Measurements from ENCODE around the gene CST8.

Gene CST8

DNA sequence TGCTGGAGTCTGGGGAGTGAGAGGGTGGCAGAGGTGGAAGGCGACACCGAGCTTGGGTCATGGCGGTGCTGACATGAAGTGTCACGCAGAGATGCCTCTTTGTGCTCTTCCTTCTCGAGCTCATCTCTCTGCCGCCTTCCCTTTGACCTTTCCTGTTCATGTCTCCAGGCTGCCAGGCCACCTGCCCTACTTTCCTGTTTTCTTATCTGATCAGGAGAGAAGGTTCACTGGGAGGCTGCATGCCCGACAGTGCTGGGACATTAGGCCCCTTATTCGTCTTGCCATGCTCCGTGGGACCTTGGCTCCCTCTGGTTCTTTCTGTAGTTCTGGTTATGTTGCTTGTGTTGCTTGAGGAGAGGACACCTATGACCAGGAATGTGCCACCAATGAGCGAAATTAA, 33.2 kb downstream of the CST8 start:
- DNase-seq (ENCODE audit: low spot score), result no peak

DNA sequence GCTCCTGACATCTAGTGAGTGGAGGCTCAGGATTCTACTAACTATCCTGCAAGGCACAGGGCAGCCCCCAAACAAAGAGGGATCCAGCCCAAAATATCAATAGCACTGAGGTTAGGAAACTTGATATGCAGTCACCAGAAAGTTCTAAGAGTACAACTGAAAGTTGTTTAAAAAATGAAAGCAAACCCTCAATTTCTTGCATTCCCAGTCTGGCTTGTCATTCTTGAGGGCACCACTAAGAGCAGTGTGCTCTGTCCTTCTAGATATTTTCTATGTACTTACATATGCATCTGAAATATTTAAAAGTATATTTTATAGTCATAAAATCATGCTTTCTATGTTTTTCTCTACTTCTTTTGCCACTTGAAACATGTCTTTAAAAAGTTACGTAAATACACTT, 35.9 kb downstream of the CST8 start:
- DNase-seq (ENCODE audit: low spot score), result no peak

DNA sequence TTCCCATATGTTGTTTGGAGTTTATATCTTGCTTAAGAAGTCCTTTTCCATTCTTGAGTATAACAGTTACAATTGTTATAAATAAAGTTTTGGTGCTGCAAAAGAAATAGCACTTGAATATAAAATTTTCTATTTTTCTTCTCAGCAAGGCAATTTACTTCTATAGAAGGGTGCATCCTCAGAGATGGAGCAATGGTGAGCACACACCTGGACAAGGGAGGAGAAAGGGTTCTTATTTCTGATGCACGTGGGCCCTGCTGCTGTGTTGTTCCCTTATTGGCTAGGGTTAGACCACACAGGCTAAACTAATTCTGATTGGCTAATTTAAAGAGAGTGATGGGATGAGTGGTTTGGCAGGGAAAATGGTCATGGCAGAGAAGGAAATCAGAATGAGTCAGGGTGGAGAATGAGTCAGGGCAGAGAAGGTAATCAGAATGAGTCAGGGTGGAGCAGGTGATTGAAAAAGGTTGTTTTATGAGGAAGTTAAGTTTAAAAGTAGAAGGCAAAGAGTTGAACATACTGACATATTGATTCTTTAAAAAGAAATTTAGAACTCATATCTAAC, 38.0 kb downstream of the CST8 start:
- DNase-seq (ENCODE audit: low spot score), result no peak

DNA sequence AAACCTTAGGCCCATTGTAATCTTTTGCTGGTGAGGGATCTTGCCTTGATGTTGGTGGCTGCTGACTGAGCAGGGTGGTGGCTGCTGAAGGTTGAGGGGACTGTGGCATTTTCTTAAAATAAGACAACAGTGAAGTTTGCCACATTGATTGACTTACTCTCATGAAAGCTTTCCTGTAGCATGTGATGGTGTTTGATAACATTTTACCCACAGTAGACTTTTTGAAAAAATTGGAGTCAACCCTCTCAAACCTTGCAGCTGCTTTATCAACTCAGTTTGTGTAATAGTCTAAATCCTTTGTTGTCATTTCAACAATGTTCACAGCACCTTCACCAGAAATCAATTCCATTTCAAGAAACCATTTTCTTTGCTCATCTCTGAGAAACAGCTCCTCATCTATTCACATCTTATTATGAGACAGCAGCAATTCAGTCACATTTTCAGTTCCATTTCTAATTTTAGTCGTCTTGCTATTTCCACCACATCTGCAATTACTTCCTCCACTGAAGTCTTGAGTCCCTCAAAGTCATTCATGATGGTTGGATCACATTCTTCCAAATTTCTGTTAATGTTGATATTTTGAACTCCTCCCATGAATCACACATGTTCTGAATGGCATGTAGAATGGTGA, 40.1 kb downstream of the CST8 start:
- DNase-seq (ENCODE audit: low spot score), result no peak

DNA sequence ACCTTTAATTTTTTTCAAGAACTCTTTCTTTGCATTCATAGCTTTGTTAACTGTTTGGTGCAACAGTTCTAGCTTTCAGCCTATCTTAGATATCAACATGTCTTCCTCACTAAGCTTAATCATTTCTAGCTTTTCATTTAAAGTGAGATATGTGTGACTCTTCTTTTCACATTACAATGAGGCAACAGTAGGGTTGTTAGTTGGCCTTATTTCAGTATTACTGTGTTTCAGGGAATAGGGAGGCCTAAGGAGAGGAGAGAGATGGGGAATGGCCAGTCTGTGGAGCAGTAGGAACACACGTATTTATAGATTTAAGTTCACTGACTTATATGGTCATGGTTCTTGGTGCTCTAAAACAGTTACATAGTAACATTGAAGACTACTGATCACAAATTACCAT, 41.6 kb downstream of the CST8 start:
- no peak for DNase-seq (ENCODE audit: low spot score)

DNA sequence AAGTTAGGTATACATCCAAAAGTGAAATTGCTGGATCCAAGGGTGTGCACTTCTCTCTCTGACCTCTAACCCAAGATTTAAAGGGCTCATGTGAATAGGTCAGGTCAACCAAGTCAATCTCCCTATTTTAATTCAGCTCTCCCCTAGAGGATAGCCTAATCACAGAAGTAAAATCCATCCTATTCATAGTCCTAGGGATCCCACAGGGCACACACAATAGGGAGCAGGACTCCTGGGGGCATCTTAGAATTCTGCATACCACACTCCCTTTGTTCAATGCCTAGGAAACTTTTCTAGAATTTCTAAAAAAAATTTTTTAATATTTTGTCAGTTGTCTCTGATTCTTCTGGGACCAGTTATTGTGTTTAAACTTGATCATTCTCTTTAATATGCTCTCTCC, 42.2 kb downstream of the CST8 start:
- DNase-seq (ENCODE audit: low spot score), result no peak

DNA sequence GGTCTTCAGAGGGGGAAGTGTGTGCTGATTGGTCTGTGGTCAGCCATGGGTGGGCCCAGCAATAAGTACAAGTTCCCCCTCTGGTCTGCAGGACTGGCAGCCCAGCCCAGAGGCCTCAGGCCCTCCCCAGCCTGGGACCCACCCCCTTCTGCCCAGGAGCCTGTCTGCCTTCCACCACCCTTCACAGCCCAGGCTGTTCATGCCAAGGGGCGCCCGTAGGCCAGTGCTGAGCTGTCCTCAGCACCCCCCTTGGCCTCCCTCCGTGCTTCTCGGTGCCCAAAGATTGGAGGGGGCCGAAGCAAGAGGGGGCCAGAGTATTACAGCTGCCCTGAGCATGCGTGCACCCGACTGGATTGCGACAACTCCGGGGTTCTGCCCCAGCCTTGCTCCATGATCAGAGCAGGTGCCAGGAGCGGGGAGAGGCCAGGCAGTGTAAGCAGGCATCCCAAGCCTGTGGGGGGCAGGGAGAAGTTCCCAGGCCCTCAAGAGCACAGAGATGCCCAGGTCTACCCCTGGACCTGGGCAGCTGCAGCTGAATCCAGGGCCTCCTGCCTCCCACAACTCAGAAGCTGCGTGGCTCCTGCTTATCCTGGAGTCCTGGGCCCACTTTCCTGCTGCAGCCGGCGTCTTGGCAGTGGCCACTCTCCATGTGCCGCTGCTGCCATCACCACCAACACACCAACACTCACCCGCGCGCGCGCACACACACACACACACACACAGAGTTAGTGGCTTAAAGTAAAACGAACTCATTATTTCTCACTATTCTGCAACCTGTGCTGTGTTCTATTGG, 44.1 kb downstream of the CST8 start:
- no peak for DNase-seq (ENCODE audit: low spot score)

DNA sequence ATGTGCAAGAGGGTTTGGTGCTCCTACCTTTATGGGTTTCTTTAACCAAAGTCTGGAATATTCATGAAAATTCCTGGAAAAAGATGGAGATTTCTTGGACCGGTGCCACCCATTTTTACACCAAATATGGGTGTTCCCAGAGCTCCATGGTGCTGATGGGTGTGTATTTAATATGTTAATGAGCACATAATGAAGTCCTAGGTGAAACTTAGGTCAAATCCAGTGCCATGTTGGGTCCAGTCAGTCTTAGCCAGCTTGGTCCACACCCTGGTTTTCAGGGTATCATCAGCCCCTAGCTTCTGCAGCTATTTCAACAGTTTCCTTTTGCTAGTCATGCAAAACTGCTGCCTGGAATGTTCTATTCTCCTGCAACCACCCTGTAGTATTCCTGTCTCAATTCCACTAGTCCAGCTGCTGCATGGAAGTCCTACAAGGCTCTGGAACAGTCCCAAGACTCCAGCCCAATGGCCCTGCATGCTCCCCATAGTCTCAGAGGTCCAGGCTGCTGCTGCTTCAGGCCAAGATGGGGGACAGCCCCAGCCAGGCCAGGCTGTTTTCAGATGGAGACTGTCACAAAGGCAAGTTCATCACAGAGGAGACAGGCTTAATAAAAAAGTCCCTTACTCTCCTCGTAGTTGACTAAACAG, 45.5 kb downstream of the CST8 start:
- no peak for DNase-seq (ENCODE audit: low spot score)

DNA sequence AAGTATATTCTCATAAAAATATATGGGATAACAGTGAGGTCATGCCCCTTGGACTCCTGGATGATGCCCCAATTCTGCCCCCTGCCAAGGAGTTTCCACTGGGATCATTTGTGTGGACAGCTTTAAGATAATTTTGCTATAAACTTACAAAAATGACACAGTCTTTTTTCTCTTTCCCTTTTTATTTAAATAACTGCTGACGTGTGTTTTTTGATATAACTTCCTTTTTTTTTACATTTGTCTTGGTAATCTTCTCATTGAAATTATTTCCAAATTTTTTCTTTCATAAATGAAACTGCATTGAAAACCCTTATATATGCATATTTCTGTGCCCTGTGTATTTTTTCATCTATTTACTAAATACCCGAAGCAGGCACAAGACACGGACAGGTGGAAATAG, 46.1 kb downstream of the CST8 start:
- no peak for DNase-seq (ENCODE audit: low spot score)

DNA sequence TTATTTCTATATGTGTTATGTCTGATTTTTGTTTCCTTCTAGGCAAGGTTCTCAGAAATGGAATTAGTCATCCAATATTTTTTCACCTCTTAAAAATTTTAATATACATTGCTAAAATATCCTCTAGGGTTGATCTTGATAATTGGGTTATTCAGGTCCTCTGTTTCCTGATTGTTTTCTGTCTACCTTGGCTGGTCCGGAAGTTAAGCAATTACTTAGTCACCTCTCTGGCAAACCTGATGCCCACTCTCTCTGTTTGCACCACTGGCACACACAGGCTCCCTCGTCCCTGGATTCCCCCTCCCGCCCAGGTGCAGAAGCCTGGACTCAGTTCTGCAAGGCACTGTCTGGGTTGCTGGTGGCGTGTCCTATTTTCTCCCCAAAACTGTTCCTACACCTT, 49.7 kb downstream of the CST8 start:
- DNase-seq (ENCODE audit: low spot score), result no peak

DNA sequence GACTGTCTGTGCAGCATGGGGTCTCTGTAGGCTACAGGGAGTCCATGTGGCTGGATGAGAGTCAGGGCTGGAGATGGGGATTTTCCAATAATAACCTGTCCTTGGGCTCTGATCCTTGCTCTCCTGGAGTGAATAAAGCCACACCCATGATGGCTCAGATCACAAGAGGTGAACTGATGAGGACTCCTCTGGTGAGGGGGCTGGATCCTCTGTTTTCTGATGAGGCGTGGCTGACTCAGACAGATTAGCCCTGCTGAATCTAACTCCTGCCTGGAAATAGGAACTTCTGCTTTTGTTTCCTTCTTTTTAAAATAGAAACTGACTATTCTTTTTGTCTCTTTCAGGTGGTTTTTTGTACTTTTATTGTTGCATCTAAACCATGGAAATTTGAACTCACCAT, 50.4 kb downstream of the CST8 start:
- DNase-seq (ENCODE audit: low spot score), result no peak

DNA sequence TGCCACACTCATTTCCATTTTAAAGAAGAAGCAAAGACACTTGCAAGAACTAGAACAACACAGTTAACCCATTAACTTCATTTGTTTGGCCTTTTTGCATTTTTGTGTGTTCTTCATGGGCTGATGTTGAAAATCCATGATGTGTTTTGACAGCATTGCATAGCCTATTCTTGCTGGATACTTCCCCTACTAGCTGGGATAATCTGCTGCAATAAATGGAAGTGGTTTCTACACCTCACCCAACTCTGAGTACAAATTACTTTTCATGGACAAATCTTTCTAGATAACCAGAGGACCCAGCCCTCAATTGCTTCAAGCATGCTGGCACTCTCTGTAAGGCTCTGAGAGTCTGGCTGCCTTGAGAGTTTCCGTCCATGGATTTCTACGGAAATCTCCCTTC, 50.9 kb downstream of the CST8 start:
- no peak for DNase-seq (ENCODE audit: low spot score)

DNA sequence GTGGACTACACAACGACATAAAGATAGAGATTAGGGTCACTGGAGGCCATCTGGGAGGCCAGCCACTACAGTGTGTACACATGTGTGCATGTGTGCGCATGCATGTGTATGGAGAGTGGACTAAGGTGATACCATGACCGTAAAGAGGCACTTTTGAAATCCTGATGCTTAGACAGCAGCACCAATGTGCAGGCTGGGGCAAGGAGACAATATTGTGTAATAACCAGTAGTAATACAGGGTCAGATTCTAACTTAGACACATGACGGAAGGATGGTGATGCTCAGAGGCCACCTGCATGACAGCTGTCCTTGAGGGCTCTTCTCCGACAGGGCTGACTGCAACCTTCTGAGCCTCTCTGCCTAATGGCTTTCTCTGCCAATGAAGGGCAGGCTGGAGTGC, 51.9 kb downstream of the CST8 start:
- no peak for DNase-seq (ENCODE audit: low spot score)

DNA sequence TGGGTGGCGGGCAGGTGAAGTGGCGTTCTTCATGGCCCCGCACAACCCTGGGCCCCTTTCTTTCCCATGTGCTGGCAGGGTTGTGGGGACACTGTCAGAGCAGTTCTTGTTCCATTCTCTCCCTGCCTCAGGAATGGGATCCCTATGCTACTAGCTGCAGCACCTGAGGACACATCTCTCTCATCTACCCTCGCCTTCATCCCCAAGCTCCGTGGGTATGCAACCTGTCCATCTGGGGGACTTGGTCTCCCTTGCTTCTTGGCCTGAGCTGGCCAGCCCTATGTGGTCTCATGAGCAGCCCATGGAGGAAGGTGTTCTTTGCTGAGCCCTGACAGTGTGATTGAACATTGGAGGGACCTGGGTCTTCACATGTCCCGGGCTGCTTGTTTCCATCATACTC, 53.2 kb downstream of the CST8 start:
- no peak for DNase-seq (ENCODE audit: low spot score)
